Left ventricle myocardium inferior (tissue), 1 donor: ENCODE measurements around the gene FGF11. TPM values are rescaled to one million over a fixed set of nuclear protein-coding genes. Genes with fewer than 3 reads are reported as not detected.
"Not testable (repeated sequence)": the region's sequence is repeated elsewhere in the genome, so short reads cannot be mapped to it uniquely, and the experiment has no call there.

ENCODE experiments used
- DNase-seq: peaks from one replicate; pipeline ENCODE4 v3.0.0-alpha.2; 2020
- H3K27ac ChIP-seq: fragments of 200-600 bp; replicated peaks from 2 replicates; pipeline ENCODE4 v1.8.0; 2021
- H3K27me3 ChIP-seq: fragments of 200-600 bp; 2 replicates; pipeline ENCODE4 v1.8.0; 2021; ENCODE audit warnings: low read depth
- H3K36me3 ChIP-seq: fragments of 200-600 bp; 2 replicates; pipeline ENCODE4 v1.8.0; 2021
- H3K4me1 ChIP-seq: fragments of 200-600 bp; 2 replicates; pipeline ENCODE4 v1.8.0; 2021
- H3K4me3 ChIP-seq: fragments of 200-600 bp; 2 replicates; pipeline ENCODE4 v1.8.0; 2021; ENCODE audit warnings: mild to moderate bottlenecking, moderate library complexity
- H3K9me3 ChIP-seq: fragments of 200-600 bp; replicated peaks from 2 replicates; pipeline ENCODE4 v1.8.0; 2021
- CTCF ChIP-seq: fragments of 200-600 bp; IDR thresholded peaks from 2 replicates; pipeline ENCODE4 v1.8.0; 2021; ENCODE audit warnings: antibody characterized with exemption, mild to moderate bottlenecking, borderline replicate concordance
- intact Hi-C: fragments of 100-400 bp; cut with micrococcal nuclease; formaldehyde crosslinking; loops from one replicate; pipeline ENCODE4 v1.11.0; 2022
- total RNA-seq: library from RNA; stranded (reverse); fragmentation: NEBNext Ultra II Directional; extraction: Animal tissue kit (Norgen Biotek cat#: 25700); gene quantifications from one replicate; pipeline ENCODE4 v1.2.1, GENCODE V29; 2021
- donor health status: DM: no; HTN: yes; CAD: no; lungs with severe emphysema.

The FGF11 gene
- total RNA-seq, 1 donor from 2014 or later = 6.5 TPM

GRCh38 chr17:7466318-7466638 lies 27.0 kb downstream of the FGF11 start:
- no peaks in the 10 kb centered on the region for H3K27me3 ChIP-seq
- H3K4me3 ChIP-seq = no peak overlapping the region
- peaks cover 43% of the 10 kb centered on the region for H3K36me3 ChIP-seq
- no peaks in the 10 kb centered on the region for H3K9me3 ChIP-seq
- H3K4me1 ChIP-seq = peaks cover 60% of the 10 kb centered on the region
- intact Hi-C loops = no loop called here
- H3K27ac ChIP-seq = peak overlapping the region; percentile 85
- TF ChIP-seq CTCF = no peak
- DNase-seq = no peak

- no peaks in the 10 kb centered on the region for H3K27me3 ChIP-seq
- no peak for TF ChIP-seq CTCF
- intact Hi-C loops = no loop called here
- no peaks in the 10 kb centered on the region for H3K9me3 ChIP-seq
- H3K27ac ChIP-seq = peak overlapping the region; percentile 85
- peaks cover 43% of the 10 kb centered on the region for H3K36me3 ChIP-seq
- peak; percentile 82 for DNase-seq
- no peak overlapping the region for H3K4me3 ChIP-seq
- peaks cover 65% of the 10 kb centered on the region for H3K4me1 ChIP-seq
Observed at GRCh38 chr17:7466639-7467341, 27.5 kb downstream of the FGF11 start.

- Histone ChIP-seq H3K4me1 (peaks cover 72% of the 10 kb centered on the region), H3K27me3 (no peaks in the 10 kb centered on the region), H3K9me3 (no peaks in the 10 kb centered on the region), H3K36me3 (peaks cover 36% of the 10 kb centered on the region), H3K27ac (peak overlapping the region; percentile 85), H3K4me3 (no peak overlapping the region)
- TF ChIP-seq CTCF = no peak
- intact Hi-C loops = no loop called here
- DNase-seq = no peak
Observed at GRCh38 chr17:7467498-7467897, 28.2 kb downstream of the FGF11 start.

- no peak for TF ChIP-seq CTCF
- Histone ChIP-seq H3K27ac (peak overlapping the region; percentile 85), H3K4me3 (no peak overlapping the region), H3K27me3 (no peaks in the 10 kb centered on the region), H3K36me3 (peaks cover 28% of the 10 kb centered on the region), H3K9me3 (no peaks in the 10 kb centered on the region), H3K4me1 (peaks cover 76% of the 10 kb centered on the region)
- no peak for DNase-seq
- intact Hi-C loops = no loop called here
Observed at GRCh38 chr17:7468290-7468689, 29.0 kb downstream of the FGF11 start.

GRCh38 chr17:7468804-7469389 lies 29.6 kb downstream of the FGF11 start:
- Histone ChIP-seq H3K4me1 (peaks cover 82% of the 10 kb centered on the region), H3K4me3 (no peak overlapping the region), H3K27me3 (no peaks in the 10 kb centered on the region), H3K9me3 (no peaks in the 10 kb centered on the region), H3K36me3 (peaks cover 22% of the 10 kb centered on the region), H3K27ac (peak overlapping the region; percentile 85)
- no peak for DNase-seq
- intact Hi-C loops = no loop called here
- TF ChIP-seq CTCF = no peak

GRCh38 chr17:7469843-7470242 lies 30.5 kb downstream of the FGF11 start:
- H3K9me3 ChIP-seq, H3K27me3 ChIP-seq, DNase-seq, H3K4me3 ChIP-seq, intact Hi-C loops: not testable (repeated sequence)
- Histone ChIP-seq H3K36me3 (peaks cover 15% of the 10 kb centered on the region), H3K4me1 (peaks cover 92% of the 10 kb centered on the region), H3K27ac (peak overlapping the region; percentile 85)

GRCh38 chr17:7470457-7470973 lies 31.2 kb downstream of the FGF11 start:
- H3K9me3 ChIP-seq, DNase-seq, H3K36me3 ChIP-seq, H3K27me3 ChIP-seq, H3K4me3 ChIP-seq, intact Hi-C loops: not testable (repeated sequence)
- H3K4me1 ChIP-seq = peaks cover 95% of the 10 kb centered on the region
- peak overlapping the region; percentile 51 for H3K27ac ChIP-seq
